IMR-90 (cell line): ENCODE data around the gene OR2T11. TPM values are rescaled to one million over a fixed set of nuclear protein-coding genes. Genes with fewer than 3 reads are reported as not detected.

Experiments used
- ATAC-seq: fragments of 200-7000 bp; cut with Tn5 transposase; 2 replicates; pipeline ENCODE4 v1.9.1; 2020; ENCODE audit warnings: low read depth, mild to moderate bottlenecking, moderate library complexity
- BruUV-seq: library from RNA; stranded (reverse); fragments of 400-500 nt; replicated peaks from 2 replicates; lab custom pipeline; 2021; lab: Mats Ljungman, UMichigan
- CTCF ChIA-PET: fragments of 300-600 bp; formaldehyde crosslinking; extraction: SDS; loops from one replicate; lab custom pipeline; 2021; ENCODE audit warnings: antibody characterized with exemption; lab: Yijun Ruan, JAX
- POLR2A ChIA-PET: fragments of 300-600 bp; sonication (Branson Sonifier 250); formaldehyde crosslinking; loops from one replicate; lab custom pipeline; 2022; ENCODE audit warnings: antibody characterized with exemption; ENCODE audit not compliant: unreplicated experiment; lab: Charles Lee
- DNase-seq: peaks from one replicate; pipeline ENCODE4 v3.0.0; 2013
- H2AFZ ChIP-seq: replicated peaks from 2 replicates; pipeline ENCODE3; 2013; ENCODE audit warnings: low read length, mild to moderate bottlenecking; ENCODE audit not compliant: poor library complexity
- H2AK5ac ChIP-seq: 2 replicates; pipeline ENCODE4 v1.6.1; 2013; ENCODE audit warnings: low read depth, low read length, inconsistent platforms
- H2AK9ac ChIP-seq: replicated peaks from 2 replicates; pipeline ENCODE3; 2013; ENCODE audit warnings: mild to moderate bottlenecking, low read depth, low read length, moderate library complexity; ENCODE audit not compliant: poor library complexity
- H2BK120ac ChIP-seq: 2 replicates; pipeline ENCODE4 v1.6.1; 2013; ENCODE audit warnings: low read depth, low read length, inconsistent platforms
- H2BK15ac ChIP-seq: 3 replicates; pipeline ENCODE4 v1.6.1; 2013; ENCODE audit warnings: low read depth, low read length, inconsistent platforms
- H2BK20ac ChIP-seq: 2 replicates; pipeline ENCODE4 v1.6.1; 2013; ENCODE audit warnings: low read depth, mild to moderate bottlenecking, inconsistent platforms, low read length, moderate library complexity
- H2BK5ac ChIP-seq: 2 replicates; pipeline ENCODE4 v1.6.1; 2013; ENCODE audit warnings: mild to moderate bottlenecking, low read depth, low read length, inconsistent platforms; ENCODE audit not compliant: poor library complexity, severe bottlenecking
- H3K14ac ChIP-seq: replicated peaks from 2 replicates; pipeline ENCODE4 v1.6.1; 2013; ENCODE audit warnings: low read depth, low read length, inconsistent platforms
- H3K18ac ChIP-seq: 2 replicates; pipeline ENCODE4 v1.6.1; 2013; ENCODE audit warnings: low read depth, low read length, control low read depth
- H3K23ac ChIP-seq: 2 replicates; pipeline ENCODE4 v1.6.1; 2013; ENCODE audit warnings: low read depth, low read length, inconsistent platforms
- H3K27ac ChIP-seq: 2 replicates; pipeline ENCODE4 v1.5.1; 2013; ENCODE audit warnings: mild to moderate bottlenecking, control low read depth, low read length; ENCODE audit not compliant: insufficient read depth
- H3K27me3 ChIP-seq: 2 replicates; pipeline ENCODE4 v1.6.1; 2013; ENCODE audit warnings: low read length; ENCODE audit not compliant: control insufficient read depth, insufficient read depth
- H3K36me3 ChIP-seq: 2 replicates; pipeline ENCODE4 v1.6.1; 2013; ENCODE audit warnings: low read length, mixed read lengths; ENCODE audit not compliant: control insufficient read depth, insufficient read depth
- H3K4ac ChIP-seq: 2 replicates; pipeline ENCODE4 v1.6.1; 2013; ENCODE audit warnings: low read depth, low read length, inconsistent platforms
- H3K4me1 ChIP-seq: 2 replicates; pipeline ENCODE4 v1.6.1; 2013; ENCODE audit warnings: low read length, mixed read lengths; ENCODE audit not compliant: control insufficient read depth, insufficient read depth
- H3K4me2 ChIP-seq: 2 replicates; pipeline ENCODE4 v1.6.1; 2013; ENCODE audit warnings: low read depth, mild to moderate bottlenecking, control low read depth, low read length, moderate library complexity
- H3K4me3 ChIP-seq: 2 replicates; pipeline ENCODE4 v1.5.1; 2013; ENCODE audit warnings: low read depth, mild to moderate bottlenecking, control low read depth, low read length, moderate library complexity; ENCODE audit not compliant: insufficient read depth
- H3K56ac ChIP-seq: 2 replicates; pipeline ENCODE4 v1.6.1; 2013; ENCODE audit warnings: low read length, inconsistent platforms; ENCODE audit not compliant: insufficient read depth; ENCODE audit errors: extremely low read depth
- H3K79me1 ChIP-seq, 2 experiments: 2 replicates each; pipeline ENCODE4 v1.6.1; 2013; ENCODE audit warnings: low read length in 2 of 2, inconsistent platforms in 1 of 2, low read depth in 1 of 2
- H3K9ac ChIP-seq: 2 replicates; pipeline ENCODE4 v1.6.1; 2013; ENCODE audit warnings: low read depth, low read length, control low read depth
- H3K9me1 ChIP-seq: 2 replicates; pipeline ENCODE4 v1.6.1; 2013; ENCODE audit warnings: low read length, inconsistent platforms; ENCODE audit not compliant: insufficient read depth
- H3K9me3 ChIP-seq: 2 replicates; pipeline ENCODE4 v1.6.1; 2013; ENCODE audit warnings: low read length; ENCODE audit not compliant: control insufficient read depth, insufficient read depth
- H4K20me1 ChIP-seq: 2 replicates; pipeline ENCODE4 v1.6.1; 2013; ENCODE audit warnings: low read length, inconsistent platforms; ENCODE audit not compliant: insufficient read depth
- H4K5ac ChIP-seq: 2 replicates; pipeline ENCODE4 v1.6.1; 2013; ENCODE audit warnings: mild to moderate bottlenecking, low read depth, low read length, control low read depth
- H4K8ac ChIP-seq, 2 experiments: 2 replicates each; pipeline ENCODE4 v1.6.1; 2013; ENCODE audit warnings: low read depth in 2 of 2, low read length in 2 of 2, control low read depth in 1 of 2, inconsistent platforms in 1 of 2
- H4K91ac ChIP-seq: 2 replicates; pipeline ENCODE4 v1.6.1; 2013; ENCODE audit warnings: low read depth, low read length, inconsistent platforms; ENCODE audit not compliant: insufficient read depth
- NFE2L2 ChIP-seq: fragments of 150-350 bp; IDR thresholded peaks from 2 replicates; pipeline ENCODE4 v1.6.1; 2016; ENCODE audit warnings: low read depth, mild to moderate bottlenecking, low read length
- RAD21 ChIP-seq: IDR thresholded peaks from 2 replicates; pipeline ENCODE4 v1.6.1; 2012; ENCODE audit warnings: low read length, improper control_type of control experiment
- WGBS, 2 experiments: methylation state at CpG; one replicate each; pipeline versions ENCODE4 v1.1.5 to v1.1.7; 2013; ENCODE audit warnings: missing lambda C conversion rate in 2 of 2; ENCODE audit not compliant: insufficient read length in 1 of 2; ENCODE audit errors: extremely low coverage in 2 of 2; 5-methylcytosine and 5-hydroxymethylcytosine counted together
- dilution Hi-C: fragments of 300-500 bp; cut with HindIII; formaldehyde crosslinking; loops from one replicate; pipeline ENCODE4 v1.14.3; 2018; ENCODE audit warnings: low sequenced_read_pairs; ENCODE audit not compliant: unreplicated experiment
- in situ Hi-C: fragments of 300-500 bp; cut with MboI; formaldehyde crosslinking; loops from 3 replicates; pipeline ENCODE4 v1.14.3; 2019; ENCODE audit warnings: low sequenced_read_pairs, inconsistent platforms, mixed read lengths
- intact Hi-C: fragments of 100-400 bp; cut with micrococcal nuclease; formaldehyde crosslinking; loops from 2 replicates; pipeline ENCODE4 v1.10.0; 2022
- polyA plus RNA-seq, 3 experiments: library from polyadenylated mRNA; depleted of rRNA; stranded (reverse); fragments of >200 nt; gene quantifications; 2 replicates each; pipeline ENCODE4 v1.2.3, GENCODE V29; 2012; ENCODE audit warnings: low replicate concordance in 1 of 3
- total RNA-seq: library from RNA; depleted of rRNA; stranded (reverse); fragments of >200 nt; gene quantifications from 2 replicates; pipeline ENCODE4 v1.2.3, GENCODE V29; 2012

OR2T11 gene
- total and polyA plus RNA-seq, 2 of the 4 experiments (the other 2 are of a cell fraction), result not detected

DNA sequence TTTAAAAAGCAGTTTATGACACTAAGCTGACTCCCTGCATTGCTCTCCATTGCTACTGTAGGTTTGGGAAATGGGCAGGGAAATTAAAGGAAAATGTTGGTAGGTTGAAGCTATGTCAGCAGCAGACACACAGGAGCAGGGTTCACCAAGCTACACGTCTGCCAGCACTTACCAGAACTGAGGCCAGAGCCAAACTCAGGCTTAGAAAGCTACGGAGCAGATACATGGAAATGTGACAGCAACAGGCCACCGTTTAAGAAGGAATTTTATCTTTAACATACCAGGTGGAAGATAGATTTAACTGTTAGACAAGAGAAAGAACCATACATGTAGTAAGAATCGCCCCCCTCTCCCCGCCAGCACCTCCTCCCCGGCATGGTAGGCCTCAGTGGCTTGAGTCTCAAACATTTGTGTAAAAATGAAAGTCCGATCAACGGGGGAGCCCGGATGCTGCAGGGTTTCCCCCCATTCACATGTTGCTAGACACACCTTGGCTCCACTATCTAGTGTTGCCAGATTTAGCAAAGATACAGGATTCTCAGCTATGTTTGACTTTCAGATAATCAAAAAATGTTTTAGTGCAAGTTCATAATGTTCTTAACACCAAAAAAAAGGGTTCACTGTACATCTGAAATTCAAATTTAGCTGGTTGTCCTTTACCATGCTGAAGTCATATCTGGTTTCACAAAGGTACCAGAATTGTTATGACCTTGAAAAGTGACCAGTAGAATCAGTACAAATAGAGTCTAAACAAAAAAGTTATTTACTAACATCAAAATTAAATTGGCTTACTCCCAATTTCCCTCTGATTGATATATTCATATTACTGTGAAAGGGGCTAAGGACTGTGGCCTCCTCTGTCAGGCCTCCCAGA lies 6.7 kb downstream of the OR2T11 start (continued):
- TF ChIP-seq RAD21, result no peak

DNA sequence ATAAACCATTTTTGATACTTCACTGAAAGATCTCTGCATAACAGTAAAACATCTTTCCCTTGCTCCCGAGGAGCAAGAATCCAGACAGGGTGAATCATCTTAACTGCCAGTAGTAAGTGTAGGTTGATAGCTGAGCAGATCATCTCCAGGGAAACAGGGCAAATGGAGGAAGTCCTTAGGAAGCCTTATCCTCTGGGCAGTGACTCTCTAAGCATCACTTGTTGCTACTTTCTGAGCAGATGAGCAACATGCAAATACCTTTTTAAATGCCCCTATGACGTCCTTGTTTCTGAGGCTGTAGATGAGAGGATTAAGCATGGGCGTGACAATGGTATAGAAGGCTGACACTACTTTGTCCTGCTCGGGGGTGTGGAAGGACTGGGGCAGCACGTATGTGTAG lies 8.9 kb downstream of the OR2T11 start:
- intact Hi-C loops (no loop called here), dilution Hi-C loops (no loop called here), in situ Hi-C loops (no loop called here)
- Histone ChIP-seq H4K5ac (no peak overlapping the region), H3K23ac (no peak overlapping the region), H3K79me1 (no peaks in the 10 kb centered on the region), H3K56ac (no peak overlapping the region), H2BK15ac (no peak overlapping the region), H3K9ac (no peak overlapping the region), H2BK5ac (no peak overlapping the region), H4K20me1 (no peaks in the 10 kb centered on the region), H2AK9ac (no peak overlapping the region), H3K4ac (no peak overlapping the region), H4K91ac (no peak overlapping the region), H3K27me3 (no peaks in the 10 kb centered on the region), H3K4me3 (no peak overlapping the region), H3K18ac (no peak overlapping the region), H2BK120ac (no peak overlapping the region), H3K4me2 (no peak overlapping the region), H3K36me3 (no peaks in the 10 kb centered on the region), H3K14ac (no peak overlapping the region), H3K27ac (no peak overlapping the region), H3K9me1 (no peaks in the 10 kb centered on the region), H2AFZ (no peak overlapping the region), H4K8ac (no peak overlapping the region), H2BK20ac (no peak overlapping the region), H2AK5ac (no peak overlapping the region), H3K9me3 (no peaks in the 10 kb centered on the region), H3K4me1 (no peaks in the 10 kb centered on the region)
- no CpG with 5 or more reads among the region's 5 CpGs for WGBS, 2 experiments
- CTCF ChIA-PET, result no interaction called here
- no TSS peak for BruUV-seq
- ATAC-seq, result no peak
- no peak for TF ChIP-seq NFE2L2
- no peak for DNase-seq
- POLR2A ChIA-PET, result no interaction called here
